ENCODE results near the gene UTY. TPM values are rescaled to one million over a fixed set of nuclear protein-coding genes. Genes with fewer than 3 reads are reported as not detected.
"Not testable (repeated sequence)": the region's sequence is repeated elsewhere in the genome, so short reads cannot be mapped to it uniquely, and the experiment has no call there.

Gene UTY
- total RNA-seq, 3 donors from 2014 or later = 53.3 TPM; not detected in 2

DNA sequence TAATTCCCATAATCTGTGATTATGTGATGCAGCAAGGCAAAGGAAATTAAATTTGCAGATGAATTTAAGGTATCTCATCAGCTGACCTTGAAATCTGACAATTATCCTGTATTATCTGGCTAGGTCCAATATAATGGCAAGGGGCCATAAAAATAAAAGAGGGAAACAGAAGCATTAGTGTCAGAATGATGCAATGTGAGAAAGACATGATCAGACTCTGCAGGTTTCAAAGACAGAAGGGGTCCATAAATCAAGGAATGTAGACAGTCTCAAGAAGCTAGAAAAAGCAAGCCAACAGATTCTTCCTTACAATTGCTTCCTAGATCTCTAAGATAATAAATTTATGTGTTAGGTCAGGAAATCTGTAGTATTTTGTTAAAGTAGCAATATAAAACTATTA is 208.1 kb downstream of the UTY start:
- TF ChIP-seq POLR2A (IDR thresholded peaks at IDR 0.05) = no peak
- TF ChIP-seq, protein P1, sequence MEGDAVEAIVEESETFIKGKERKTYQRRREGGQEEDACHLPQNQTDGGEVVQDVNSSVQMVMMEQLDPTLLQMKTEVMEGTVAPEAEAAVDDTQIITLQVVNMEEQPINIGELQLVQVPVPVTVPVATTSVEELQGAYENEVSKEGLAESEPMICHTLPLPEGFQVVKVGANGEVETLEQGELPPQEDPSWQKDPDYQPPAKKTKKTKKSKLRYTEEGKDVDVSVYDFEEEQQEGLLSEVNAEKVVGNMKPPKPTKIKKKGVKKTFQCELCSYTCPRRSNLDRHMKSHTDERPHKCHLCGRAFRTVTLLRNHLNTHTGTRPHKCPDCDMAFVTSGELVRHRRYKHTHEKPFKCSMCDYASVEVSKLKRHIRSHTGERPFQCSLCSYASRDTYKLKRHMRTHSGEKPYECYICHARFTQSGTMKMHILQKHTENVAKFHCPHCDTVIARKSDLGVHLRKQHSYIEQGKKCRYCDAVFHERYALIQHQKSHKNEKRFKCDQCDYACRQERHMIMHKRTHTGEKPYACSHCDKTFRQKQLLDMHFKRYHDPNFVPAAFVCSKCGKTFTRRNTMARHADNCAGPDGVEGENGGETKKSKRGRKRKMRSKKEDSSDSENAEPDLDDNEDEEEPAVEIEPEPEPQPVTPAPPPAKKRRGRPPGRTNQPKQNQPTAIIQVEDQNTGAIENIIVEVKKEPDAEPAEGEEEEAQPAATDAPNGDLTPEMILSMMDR (IDR thresholded peaks at IDR 0.05) = no peak
- no peak for TF ChIP-seq POLR2AphosphoS5 (IDR thresholded peaks at IDR 0.05)
- Histone ChIP-seq H3K27me3 (no peaks in the 10 kb centered on the region), H3K36me3 (no peaks in the 10 kb centered on the region), H3K4me1 (no peaks in the 10 kb centered on the region), H3K4me3 (no peak overlapping the region), H3K27ac (no peak overlapping the region), H3K9me3 (no peaks in the 10 kb centered on the region)
- no peak for DNase-seq (ENCODE audit: low spot score in 2 of 2)
- intact Hi-C loops (cut with DNase I; ENCODE audit: low total_unique reads) = no loop called here

- DNase-seq (ENCODE audit: low spot score in 2 of 2); H3K9me3 ChIP-seq; H3K27ac ChIP-seq; H3K27me3 ChIP-seq; H3K4me1 ChIP-seq; H3K4me3 ChIP-seq; intact Hi-C loops (cut with DNase I; ENCODE audit: low total_unique reads); H3K36me3 ChIP-seq: not testable (repeated sequence)
Observed at GRCh38 chrY:13253941-13254440, 225.8 kb downstream of the UTY start.

DNA sequence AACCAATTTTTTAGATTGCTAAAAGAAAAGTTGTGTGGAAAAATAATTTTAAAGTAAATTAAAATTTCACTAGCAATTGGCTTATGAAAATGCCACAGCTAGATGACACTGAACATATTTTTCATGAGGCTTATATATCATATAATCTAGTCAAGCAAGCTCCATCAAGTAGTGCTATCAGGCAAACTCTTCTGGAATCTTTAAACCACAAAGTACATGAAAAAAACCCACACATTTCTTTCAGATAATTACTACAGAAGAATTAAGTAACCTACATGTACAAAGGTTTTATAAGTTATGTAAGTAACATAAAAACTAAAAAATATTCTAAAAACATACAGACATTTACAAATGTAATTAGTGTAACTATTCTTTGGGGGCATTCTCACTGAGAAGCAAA is 229.4 kb downstream of the UTY start:
- H3K4me1 ChIP-seq = no peaks in the 10 kb centered on the region
- H3K36me3 ChIP-seq = no peaks in the 10 kb centered on the region
- DNase-seq (ENCODE audit: low spot score in 2 of 2) = no peak
- intact Hi-C loops (cut with DNase I; ENCODE audit: low total_unique reads) = no loop called here
- TF ChIP-seq POLR2AphosphoS5 (IDR thresholded peaks at IDR 0.05) = no peak
- no peak for TF ChIP-seq POLR2A (IDR thresholded peaks at IDR 0.05)
- TF ChIP-seq, protein P1 (IDR thresholded peaks at IDR 0.05) = no peak
- no peaks in the 10 kb centered on the region for H3K27me3 ChIP-seq
- no peak overlapping the region for H3K27ac ChIP-seq
- no peaks in the 10 kb centered on the region for H3K9me3 ChIP-seq
- no peak overlapping the region for H3K4me3 ChIP-seq

GRCh38 chrY:13243716-13244115 is 236.1 kb downstream of the UTY start:
- H3K36me3 ChIP-seq = no peaks in the 10 kb centered on the region
- TF ChIP-seq, protein P1 (IDR thresholded peaks at IDR 0.05) = no peak
- TF ChIP-seq POLR2AphosphoS5 (IDR thresholded peaks at IDR 0.05) (no peak), POLR2A (IDR thresholded peaks at IDR 0.05) (no peak)
- DNase-seq (ENCODE audit: low spot score in 2 of 2) = no peak
- H3K4me1 ChIP-seq = no peaks in the 10 kb centered on the region
- H3K9me3 ChIP-seq = no peaks in the 10 kb centered on the region
- no peak overlapping the region for H3K4me3 ChIP-seq
- H3K27ac ChIP-seq = no peak overlapping the region
- no peaks in the 10 kb centered on the region for H3K27me3 ChIP-seq
- intact Hi-C loops (cut with DNase I; ENCODE audit: low total_unique reads) = no loop called here

- no peaks in the 10 kb centered on the region for H3K27me3 ChIP-seq
- H3K4me1 ChIP-seq = no peaks in the 10 kb centered on the region
- H3K9me3 ChIP-seq = no peaks in the 10 kb centered on the region
- peak in 1 of 2 donors; percentile 49 for DNase-seq (ENCODE audit: low spot score in 2 of 2)
- intact Hi-C loops (cut with DNase I; ENCODE audit: low total_unique reads) = no loop called here
- TF ChIP-seq POLR2AphosphoS5 (IDR thresholded peaks at IDR 0.05) (no peak), POLR2A (IDR thresholded peaks at IDR 0.05) (no peak)
- TF ChIP-seq, protein P1 (IDR thresholded peaks at IDR 0.05) = no peak
- H3K4me3 ChIP-seq = no peak overlapping the region
- H3K36me3 ChIP-seq = no peaks in the 10 kb centered on the region
- H3K27ac ChIP-seq = no peak overlapping the region
Observed at GRCh38 chrY:13233901-13234300, 245.9 kb downstream of the UTY start.

GRCh38 chrY:13233118-13233517 is 246.7 kb downstream of the UTY start:
- no peaks in the 10 kb centered on the region for H3K4me1 ChIP-seq
- H3K27me3 ChIP-seq = no peaks in the 10 kb centered on the region
- H3K4me3 ChIP-seq = no peak overlapping the region
- H3K9me3 ChIP-seq = no peaks in the 10 kb centered on the region
- no peaks in the 10 kb centered on the region for H3K36me3 ChIP-seq
- intact Hi-C loops (cut with DNase I; ENCODE audit: low total_unique reads) = no loop called here
- no peak overlapping the region for H3K27ac ChIP-seq
- no peak for DNase-seq (ENCODE audit: low spot score in 2 of 2)
- no peak for TF ChIP-seq POLR2AphosphoS5 (IDR thresholded peaks at IDR 0.05)
- TF ChIP-seq, protein P1 (IDR thresholded peaks at IDR 0.05) = no peak

Data from breast epithelium (tissue), 4 donors.